HG02610 (cell line): ENCODE data around the gene MAGI1.

Experiments
- ATAC-seq: cut with Tn5 transposase; IDR thresholded peaks from one replicate; pipeline ENCODE4 v1.9.1; 2021; ENCODE audit warnings: mild to moderate bottlenecking, moderate library complexity; ENCODE audit not compliant: unreplicated experiment

The MAGI1 gene

GRCh38 chr3:65689436-65689835, 349.3 kb downstream of the MAGI1 start:
- ATAC-seq: no peak

GRCh38 chr3:65687741-65688140, 351.0 kb downstream of the MAGI1 start:
- ATAC-seq: no peak

- no peak for ATAC-seq
Observed at GRCh38 chr3:65685621-65686235, 353.0 kb downstream of the MAGI1 start.

- ATAC-seq: no peak
Observed at GRCh38 chr3:65678516-65678915, 360.2 kb downstream of the MAGI1 start.

GRCh38 chr3:65677486-65678010, 361.2 kb downstream of the MAGI1 start:
- ATAC-seq: no peak

GRCh38 chr3:65676580-65676979, 362.1 kb downstream of the MAGI1 start:
- no peak for ATAC-seq

GRCh38 chr3:65675011-65675410, 363.7 kb downstream of the MAGI1 start:
- no peak for ATAC-seq

- no peak for ATAC-seq
Observed at GRCh38 chr3:65674226-65674625, 364.5 kb downstream of the MAGI1 start.

GRCh38 chr3:65672871-65673815, 365.6 kb downstream of the MAGI1 start:
- ATAC-seq: no peak

- no peak for ATAC-seq
Observed at GRCh38 chr3:65672061-65672460, 366.7 kb downstream of the MAGI1 start.

GRCh38 chr3:65671004-65671403, 367.7 kb downstream of the MAGI1 start:
- ATAC-seq: no peak

GRCh38 chr3:65669163-65669875, 369.4 kb downstream of the MAGI1 start:
- ATAC-seq: no peak

- no peak for ATAC-seq
Observed at GRCh38 chr3:65667963-65668362, 370.8 kb downstream of the MAGI1 start.

GRCh38 chr3:65666448-65667091, 372.1 kb downstream of the MAGI1 start:
- no peak for ATAC-seq

- ATAC-seq: no peak
Observed at GRCh38 chr3:65665915-65666314, 372.8 kb downstream of the MAGI1 start.

GRCh38 chr3:65664931-65665330, 373.8 kb downstream of the MAGI1 start:
- no peak for ATAC-seq

- ATAC-seq: no peak
Observed at GRCh38 chr3:65664446-65664845, 374.3 kb downstream of the MAGI1 start.

- no peak for ATAC-seq
Observed at GRCh38 chr3:65662095-65662494, 376.6 kb downstream of the MAGI1 start.

- ATAC-seq: no peak
Observed at GRCh38 chr3:65660000-65660598, 378.6 kb downstream of the MAGI1 start.

GRCh38 chr3:65659396-65659795, 379.3 kb downstream of the MAGI1 start:
- no peak for ATAC-seq
